ENCODE data around the gene HSD3B7. TPM values are rescaled to one million over a fixed set of nuclear protein-coding genes. Genes with fewer than 3 reads are reported as not detected.

The HSD3B7 gene
- total RNA-seq, 4 donors from 2014 or later = 7.0 to 31.8 (median 29.6) TPM

- in situ Hi-C loops (cut with MboI; ENCODE audit: low pct_ligation_motif_present in 1 of 4, low pct_unique_long_range_greater_than_20kb in 1 of 4, low sequenced_read_pairs in 3 of 4) = loop anchor here (10.0 to 25.0 kb wide), 7 partner anchors 105 to 875 kb away; partner anchors contain the start of genes ZNF843 (in 3 of the 4), COX6A2 (in 2 of the 4), ZNF267 (in 2 of the 4) and ARMC5 (in 1 of the 4)
Observed at GRCh38 chr16:30989469-30990047, 4.6 kb downstream of the HSD3B7 start.

GRCh38 chr16:30990105-30990504 is 5.1 kb downstream of the HSD3B7 start:
- Histone ChIP-seq H3K27me3 (no peaks in the 10 kb centered on the region), H3K27ac (no peak overlapping the region), H3K4me3 (no peak overlapping the region), H3K36me3 (no peaks in the 10 kb centered on the region), H3K9me3 (no peaks in the 10 kb centered on the region), H3K4me1 (peaks cover 9 to 12% (median 9%) of the 10 kb centered on the region in 4 donors)
- in situ Hi-C loops (cut with MboI; ENCODE audit: low pct_ligation_motif_present in 1 of 4, low pct_unique_long_range_greater_than_20kb in 1 of 4, low sequenced_read_pairs in 3 of 4) (loop anchor here (10.0 to 25.0 kb wide), 5 partner anchors 172 to 872 kb away; partner anchors contain the start of genes ZNF843 (in 3 of the 4), COX6A2 (in 2 of the 4), ZNF267 (in 2 of the 4) and ARMC5 (in 1 of the 4)), intact Hi-C loops (cut with DNase I; ENCODE audit: low total_unique reads) (no loop called here)
- TF ChIP-seq POLR2A (IDR thresholded peaks at IDR 0.05) (no peak), CTCF (IDR thresholded peaks at IDR 0.05) (no peak), POLR2AphosphoS5 (IDR thresholded peaks at IDR 0.05) (no peak), EP300 (IDR thresholded peaks at IDR 0.05; ENCODE audit: low read depth) (no peak)
- DNase-seq = no peak
- WGBS, 2 donors (ENCODE audit: low coverage in 1 of 2) = 70% methylated on average over 8 of the region's 12 CpGs; no CpG with 5 or more reads in 1 of the 2 donors

More at GRCh38 chr16:30989469-30990047, 4.6 kb downstream of the HSD3B7 start:
- DNase-seq = no peak
- Histone ChIP-seq H3K36me3 (no peaks in the 10 kb centered on the region), H3K4me3 (no peak overlapping the region), H3K9me3 (no peaks in the 10 kb centered on the region), H3K27ac (no peak overlapping the region), H3K27me3 (no peaks in the 10 kb centered on the region), H3K4me1 (peaks cover 9 to 12% (median 10%) of the 10 kb centered on the region in 4 donors)
- no peak for TF ChIP-seq POLR2AphosphoS5 (IDR thresholded peaks at IDR 0.05)
- TF ChIP-seq CTCF (IDR thresholded peaks at IDR 0.05) = no peak
- no peak for TF ChIP-seq EP300 (IDR thresholded peaks at IDR 0.05; ENCODE audit: low read depth)
- no peak for TF ChIP-seq POLR2A (IDR thresholded peaks at IDR 0.05)
- intact Hi-C loops (cut with DNase I; ENCODE audit: low total_unique reads) = loop anchor here (5.0 kb wide), 1 partner anchor 153 kb away; no protein-coding TSS in a partner anchor
- WGBS, 2 donors (ENCODE audit: low coverage in 1 of 2) = 79 to 81% methylated on average over 11 to 23 of the region's 23 CpGs

GRCh38 chr16:30991052-30991451 is 6.0 kb downstream of the HSD3B7 start:
- no peaks in the 10 kb centered on the region for H3K9me3 ChIP-seq
- in situ Hi-C loops (cut with MboI; ENCODE audit: low pct_ligation_motif_present in 1 of 4, low pct_unique_long_range_greater_than_20kb in 1 of 4, low sequenced_read_pairs in 3 of 4) (loop anchor here (10.0 to 25.0 kb wide), 5 partner anchors 171 to 871 kb away; partner anchors contain the start of genes ZNF843 (in 3 of the 4), COX6A2 (in 2 of the 4), ZNF267 (in 2 of the 4) and ARMC5 (in 1 of the 4)), intact Hi-C loops (cut with DNase I; ENCODE audit: low total_unique reads) (no loop called here)
- H3K4me1 ChIP-seq = peaks cover 0 to 4% (median under 1%) of the 10 kb centered on the region in 4 donors
- TF ChIP-seq CTCF (IDR thresholded peaks at IDR 0.05) = no peak
- TF ChIP-seq POLR2A (IDR thresholded peaks at IDR 0.05) = no peak
- TF ChIP-seq EP300 (IDR thresholded peaks at IDR 0.05; ENCODE audit: low read depth) = no peak
- no peak for TF ChIP-seq POLR2AphosphoS5 (IDR thresholded peaks at IDR 0.05)
- DNase-seq = no peak
- H3K4me3 ChIP-seq = no peak overlapping the region
- WGBS, 2 donors (ENCODE audit: low coverage in 1 of 2) = 92% methylated on average over 8 of the region's 8 CpGs; no CpG with 5 or more reads in 1 of the 2 donors
- no peaks in the 10 kb centered on the region for H3K27me3 ChIP-seq
- no peaks in the 10 kb centered on the region for H3K36me3 ChIP-seq
- no peak overlapping the region for H3K27ac ChIP-seq

- in situ Hi-C loops (cut with MboI; ENCODE audit: low pct_ligation_motif_present in 1 of 4, low pct_unique_long_range_greater_than_20kb in 1 of 4, low sequenced_read_pairs in 3 of 4) = loop anchor here (10.0 to 25.0 kb wide), 5 partner anchors 170 to 870 kb away; partner anchors contain the start of genes ZNF843 (in 3 of the 4), COX6A2 (in 2 of the 4), ZNF267 (in 2 of the 4) and ARMC5 (in 1 of the 4)
- no peaks in the 10 kb centered on the region for H3K36me3 ChIP-seq
- H3K27me3 ChIP-seq = no peaks in the 10 kb centered on the region
- H3K4me3 ChIP-seq = no peak overlapping the region
- no peaks in the 10 kb centered on the region for H3K9me3 ChIP-seq
- DNase-seq = no peak
- intact Hi-C loops (cut with DNase I; ENCODE audit: low total_unique reads) = no loop called here
- WGBS, 2 donors (ENCODE audit: low coverage in 1 of 2) = 89% methylated on average over 21 of the region's 21 CpGs; no CpG with 5 or more reads in 1 of the 2 donors
- no peak overlapping the region for H3K27ac ChIP-seq
- no peak for TF ChIP-seq POLR2A (IDR thresholded peaks at IDR 0.05)
- no peak for TF ChIP-seq POLR2AphosphoS5 (IDR thresholded peaks at IDR 0.05)
- TF ChIP-seq EP300 (IDR thresholded peaks at IDR 0.05; ENCODE audit: low read depth) = no peak
- TF ChIP-seq CTCF (IDR thresholded peaks at IDR 0.05) = no peak
- H3K4me1 ChIP-seq = peaks cover 1 to 13% (median 8%) of the 10 kb centered on the region in 4 donors
Observed at GRCh38 chr16:30992276-30992780, 7.3 kb downstream of the HSD3B7 start.
